ENCODE measurements around the gene TP53RK. TPM values are rescaled to one million over a fixed set of nuclear protein-coding genes. Genes with fewer than 3 reads are reported as not detected.

Gene TP53RK
- total and polyA plus RNA-seq, 2 donors (not counting 1 experiment from before 2014, with no cell fraction given): 3.1 to 22.5 TPM

DNA sequence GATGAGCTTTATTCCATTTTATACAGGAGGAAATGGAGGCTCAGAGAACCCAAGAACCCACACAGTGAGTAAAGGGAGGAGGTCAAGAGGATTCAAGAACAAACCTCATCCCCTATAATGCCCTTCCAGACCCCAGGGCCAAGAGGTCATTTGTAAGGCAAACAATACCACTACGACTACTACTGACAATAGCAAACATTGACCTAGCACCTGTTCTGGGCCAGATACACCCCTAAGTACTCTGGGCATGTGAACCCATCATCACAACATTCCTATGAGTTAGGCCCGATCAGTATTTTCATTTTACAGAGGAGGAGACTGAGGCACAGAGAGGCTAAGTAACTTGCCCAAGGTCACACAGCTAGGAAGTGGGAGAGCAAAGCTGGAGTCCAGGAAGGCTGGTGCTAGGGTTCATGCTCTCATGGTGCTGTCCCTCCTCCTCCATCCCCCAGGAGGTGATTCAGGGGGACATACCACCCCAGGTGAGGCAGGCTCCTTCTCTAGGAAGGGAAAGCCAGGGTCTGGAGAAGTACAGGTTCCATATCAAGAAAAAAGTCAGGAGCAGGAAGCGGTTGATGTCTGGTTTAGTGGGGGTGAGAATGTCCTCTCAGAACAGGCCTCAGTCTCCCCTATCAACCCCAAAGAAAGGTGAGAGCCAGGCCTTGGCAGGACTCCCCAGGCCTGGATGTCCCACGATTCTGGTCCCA, 51.7 kb downstream of the TP53RK start:
- DNase-seq: no peak
- Histone ChIP-seq H3K79me2 (ENCODE audit: control insufficient read depth, insufficient read depth, low read length) (no peaks in the 10 kb centered on the region), H3K36me3 (replicated peaks in 1 of 2; ENCODE audit: control extremely low read depth in 1 of 2, control insufficient read depth in 1 of 2, extremely low read depth in 1 of 2, insufficient read depth in 2 of 2, low read length in 1 of 2) (no peaks in the 10 kb centered on the region), H3K9ac (ENCODE audit: low read length) (no peak overlapping the region), H3K9me3 (ENCODE audit: control extremely low read depth in 1 of 3, control insufficient read depth in 2 of 3, insufficient read depth in 1 of 3, low read length in 2 of 3) (no peaks in the 10 kb centered on the region), H2AFZ (ENCODE audit: insufficient read depth, low read depth, low read length, poor library complexity, severe bottlenecking) (no peak overlapping the region), H3K4me1 (ENCODE audit: control insufficient read depth in 2 of 2, insufficient read depth in 2 of 2, low read length in 2 of 2) (no peaks in the 10 kb centered on the region), H3K27ac (ENCODE audit: low read length in 2 of 2) (no peak overlapping the region), H4K20me1 (ENCODE audit: control insufficient read depth, insufficient read depth, low read length, poor library complexity, severe bottlenecking) (no peaks in the 10 kb centered on the region), H3K4me2 (replicated peaks; ENCODE audit: low read depth, low read length, poor library complexity, severe bottlenecking) (no peak overlapping the region), H3K4me3 (ENCODE audit: control extremely low read depth in 1 of 5, extremely low read depth in 1 of 5, insufficient read depth in 1 of 5, low read depth in 2 of 5, low read length in 4 of 5) (no peak overlapping the region), H3K27me3 (replicated peaks in 1 of 4; ENCODE audit: control extremely low read depth in 1 of 4, control insufficient read depth in 3 of 4, insufficient read depth in 4 of 4, low read length in 3 of 4) (peaks cover 0 to 8% (median 3%) of the 10 kb centered on the region in 4 experiments)
- ChIA-PET POLR2A (no interaction called here), CTCF (no interaction called here)
- 63% methylated on average over 1 of the region's 4 CpGs for WGBS (ENCODE audit: insufficient coverage)
- intact Hi-C loops (cut with micrococcal nuclease): no loop called here
- H3K27ac Mint-ChIP-seq: no peak overlapping the region
- no peak for ATAC-seq (ENCODE audit: low read depth)
- peaks cover 45% of the 10 kb centered on the region for H3K27me3 Mint-ChIP-seq
- H3K4me1 Mint-ChIP-seq: no peaks in the 10 kb centered on the region
- no peaks in the 10 kb centered on the region for H3K9me3 Mint-ChIP-seq (ENCODE audit: insufficient read depth)
- TF ChIP-seq, protein P1, sequence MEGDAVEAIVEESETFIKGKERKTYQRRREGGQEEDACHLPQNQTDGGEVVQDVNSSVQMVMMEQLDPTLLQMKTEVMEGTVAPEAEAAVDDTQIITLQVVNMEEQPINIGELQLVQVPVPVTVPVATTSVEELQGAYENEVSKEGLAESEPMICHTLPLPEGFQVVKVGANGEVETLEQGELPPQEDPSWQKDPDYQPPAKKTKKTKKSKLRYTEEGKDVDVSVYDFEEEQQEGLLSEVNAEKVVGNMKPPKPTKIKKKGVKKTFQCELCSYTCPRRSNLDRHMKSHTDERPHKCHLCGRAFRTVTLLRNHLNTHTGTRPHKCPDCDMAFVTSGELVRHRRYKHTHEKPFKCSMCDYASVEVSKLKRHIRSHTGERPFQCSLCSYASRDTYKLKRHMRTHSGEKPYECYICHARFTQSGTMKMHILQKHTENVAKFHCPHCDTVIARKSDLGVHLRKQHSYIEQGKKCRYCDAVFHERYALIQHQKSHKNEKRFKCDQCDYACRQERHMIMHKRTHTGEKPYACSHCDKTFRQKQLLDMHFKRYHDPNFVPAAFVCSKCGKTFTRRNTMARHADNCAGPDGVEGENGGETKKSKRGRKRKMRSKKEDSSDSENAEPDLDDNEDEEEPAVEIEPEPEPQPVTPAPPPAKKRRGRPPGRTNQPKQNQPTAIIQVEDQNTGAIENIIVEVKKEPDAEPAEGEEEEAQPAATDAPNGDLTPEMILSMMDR (IDR thresholded peaks at IDR 0.05): no peak
- no peak for TF ChIP-seq EZH2 (IDR thresholded peaks at IDR 0.05; ENCODE audit: borderline replicate concordance, insufficient read depth, low read depth, low read length, poor library complexity, severe bottlenecking)
- H3K4me3 Mint-ChIP-seq: no peak overlapping the region

DNA sequence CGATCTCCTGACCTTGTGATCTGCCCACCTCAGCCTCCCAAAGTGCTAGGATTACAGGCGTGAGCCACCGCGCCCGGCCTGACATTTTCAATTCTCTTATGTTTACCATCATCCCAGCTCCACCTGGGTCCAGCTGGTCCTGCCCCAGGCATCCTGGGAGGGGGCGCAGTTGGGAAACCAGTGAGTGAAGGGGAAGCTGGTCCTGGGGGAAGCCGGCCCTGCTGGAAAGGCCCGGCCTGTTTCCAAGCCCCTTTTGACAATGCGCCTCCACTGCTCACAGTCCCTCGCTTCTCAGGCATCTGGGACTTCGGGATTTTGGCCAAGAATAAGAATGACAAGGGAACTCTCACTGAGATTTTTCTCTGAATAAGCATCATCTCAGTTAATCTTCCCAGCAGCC, 52.2 kb downstream of the TP53RK start:
- Histone ChIP-seq H3K9ac (ENCODE audit: low read length) (no peak overlapping the region), H3K27ac (ENCODE audit: low read length in 2 of 2) (no peak overlapping the region), H3K9me3 (ENCODE audit: control extremely low read depth in 1 of 3, control insufficient read depth in 2 of 3, insufficient read depth in 1 of 3, low read length in 2 of 3) (no peaks in the 10 kb centered on the region), H3K79me2 (ENCODE audit: control insufficient read depth, insufficient read depth, low read length) (no peaks in the 10 kb centered on the region), H3K36me3 (replicated peaks in 1 of 2; ENCODE audit: control extremely low read depth in 1 of 2, control insufficient read depth in 1 of 2, extremely low read depth in 1 of 2, insufficient read depth in 2 of 2, low read length in 1 of 2) (no peaks in the 10 kb centered on the region), H3K27me3 (replicated peaks in 1 of 4; ENCODE audit: control extremely low read depth in 1 of 4, control insufficient read depth in 3 of 4, insufficient read depth in 4 of 4, low read length in 3 of 4) (peaks cover 0 to 8% (median 3%) of the 10 kb centered on the region in 4 experiments), H4K20me1 (ENCODE audit: control insufficient read depth, insufficient read depth, low read length, poor library complexity, severe bottlenecking) (no peaks in the 10 kb centered on the region), H2AFZ (ENCODE audit: insufficient read depth, low read depth, low read length, poor library complexity, severe bottlenecking) (no peak overlapping the region), H3K4me1 (ENCODE audit: control insufficient read depth in 2 of 2, insufficient read depth in 2 of 2, low read length in 2 of 2) (no peaks in the 10 kb centered on the region), H3K4me2 (replicated peaks; ENCODE audit: low read depth, low read length, poor library complexity, severe bottlenecking) (no peak overlapping the region), H3K4me3 (ENCODE audit: control extremely low read depth in 1 of 5, extremely low read depth in 1 of 5, insufficient read depth in 1 of 5, low read depth in 2 of 5, low read length in 4 of 5) (no peak overlapping the region)
- no peak overlapping the region for H3K4me3 Mint-ChIP-seq
- H3K4me1 Mint-ChIP-seq: no peaks in the 10 kb centered on the region
- peaks cover 42% of the 10 kb centered on the region for H3K27me3 Mint-ChIP-seq
- ATAC-seq (ENCODE audit: low read depth): no peak
- no peaks in the 10 kb centered on the region for H3K9me3 Mint-ChIP-seq (ENCODE audit: insufficient read depth)
- intact Hi-C loops (cut with micrococcal nuclease): no loop called here
- TF ChIP-seq, protein P1 (IDR thresholded peaks at IDR 0.05): no peak
- no peak for TF ChIP-seq EZH2 (IDR thresholded peaks at IDR 0.05; ENCODE audit: borderline replicate concordance, insufficient read depth, low read depth, low read length, poor library complexity, severe bottlenecking)
- POLR2A ChIA-PET: no interaction called here
- CTCF ChIA-PET: no interaction called here
- 93% methylated on average over 10 of the region's 11 CpGs for WGBS (ENCODE audit: insufficient coverage)
- no peak for DNase-seq
- H3K27ac Mint-ChIP-seq: no peak overlapping the region

All from B cell (primary cell).